ENCODE data around the gene ZNF398. TPM values are rescaled to one million over a fixed set of nuclear protein-coding genes. Genes with fewer than 3 reads are reported as not detected.

ZNF398 gene
- total and polyA plus RNA-seq, 2 of the 13 experiments (the other 11 are each of a cell fraction or from before 2014, with no cell fraction given): 3.0 to 8.9 TPM

DNA sequence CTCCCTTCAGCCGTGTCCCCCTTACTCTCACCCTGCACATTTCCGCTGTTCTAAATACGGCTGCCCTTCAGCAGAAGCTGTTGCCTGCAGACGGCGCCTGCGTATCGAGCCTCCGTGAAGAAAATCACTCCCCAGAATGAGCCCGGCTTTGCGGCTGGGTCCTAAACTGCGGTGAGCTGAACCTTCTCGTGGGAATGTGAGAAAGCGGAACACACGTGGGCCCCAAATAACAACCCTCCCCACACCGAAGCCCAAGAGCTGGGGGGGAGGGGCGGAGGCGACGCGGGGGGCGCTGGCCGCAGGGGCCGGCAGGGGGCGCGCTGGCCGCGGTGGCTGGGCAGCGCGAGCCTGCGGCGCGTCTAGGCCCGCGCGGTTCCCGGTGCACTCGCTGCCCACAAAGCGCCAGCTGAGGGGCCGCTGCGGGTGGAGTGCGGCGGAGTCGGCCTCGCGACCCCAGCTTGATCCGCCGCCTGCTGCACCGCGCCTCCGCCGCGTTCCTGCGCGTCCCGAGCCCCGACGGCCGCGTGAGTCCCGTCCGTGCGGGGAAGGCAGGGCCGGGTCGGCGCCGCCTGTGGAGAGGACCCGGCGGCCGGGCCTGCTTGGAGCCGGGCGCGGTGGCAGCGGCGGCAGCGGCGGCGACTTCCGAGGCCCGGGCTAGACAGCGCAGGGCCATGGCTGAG, at the start of gene ZNF398 (continued):
- TF ChIP-seq, protein P1, sequence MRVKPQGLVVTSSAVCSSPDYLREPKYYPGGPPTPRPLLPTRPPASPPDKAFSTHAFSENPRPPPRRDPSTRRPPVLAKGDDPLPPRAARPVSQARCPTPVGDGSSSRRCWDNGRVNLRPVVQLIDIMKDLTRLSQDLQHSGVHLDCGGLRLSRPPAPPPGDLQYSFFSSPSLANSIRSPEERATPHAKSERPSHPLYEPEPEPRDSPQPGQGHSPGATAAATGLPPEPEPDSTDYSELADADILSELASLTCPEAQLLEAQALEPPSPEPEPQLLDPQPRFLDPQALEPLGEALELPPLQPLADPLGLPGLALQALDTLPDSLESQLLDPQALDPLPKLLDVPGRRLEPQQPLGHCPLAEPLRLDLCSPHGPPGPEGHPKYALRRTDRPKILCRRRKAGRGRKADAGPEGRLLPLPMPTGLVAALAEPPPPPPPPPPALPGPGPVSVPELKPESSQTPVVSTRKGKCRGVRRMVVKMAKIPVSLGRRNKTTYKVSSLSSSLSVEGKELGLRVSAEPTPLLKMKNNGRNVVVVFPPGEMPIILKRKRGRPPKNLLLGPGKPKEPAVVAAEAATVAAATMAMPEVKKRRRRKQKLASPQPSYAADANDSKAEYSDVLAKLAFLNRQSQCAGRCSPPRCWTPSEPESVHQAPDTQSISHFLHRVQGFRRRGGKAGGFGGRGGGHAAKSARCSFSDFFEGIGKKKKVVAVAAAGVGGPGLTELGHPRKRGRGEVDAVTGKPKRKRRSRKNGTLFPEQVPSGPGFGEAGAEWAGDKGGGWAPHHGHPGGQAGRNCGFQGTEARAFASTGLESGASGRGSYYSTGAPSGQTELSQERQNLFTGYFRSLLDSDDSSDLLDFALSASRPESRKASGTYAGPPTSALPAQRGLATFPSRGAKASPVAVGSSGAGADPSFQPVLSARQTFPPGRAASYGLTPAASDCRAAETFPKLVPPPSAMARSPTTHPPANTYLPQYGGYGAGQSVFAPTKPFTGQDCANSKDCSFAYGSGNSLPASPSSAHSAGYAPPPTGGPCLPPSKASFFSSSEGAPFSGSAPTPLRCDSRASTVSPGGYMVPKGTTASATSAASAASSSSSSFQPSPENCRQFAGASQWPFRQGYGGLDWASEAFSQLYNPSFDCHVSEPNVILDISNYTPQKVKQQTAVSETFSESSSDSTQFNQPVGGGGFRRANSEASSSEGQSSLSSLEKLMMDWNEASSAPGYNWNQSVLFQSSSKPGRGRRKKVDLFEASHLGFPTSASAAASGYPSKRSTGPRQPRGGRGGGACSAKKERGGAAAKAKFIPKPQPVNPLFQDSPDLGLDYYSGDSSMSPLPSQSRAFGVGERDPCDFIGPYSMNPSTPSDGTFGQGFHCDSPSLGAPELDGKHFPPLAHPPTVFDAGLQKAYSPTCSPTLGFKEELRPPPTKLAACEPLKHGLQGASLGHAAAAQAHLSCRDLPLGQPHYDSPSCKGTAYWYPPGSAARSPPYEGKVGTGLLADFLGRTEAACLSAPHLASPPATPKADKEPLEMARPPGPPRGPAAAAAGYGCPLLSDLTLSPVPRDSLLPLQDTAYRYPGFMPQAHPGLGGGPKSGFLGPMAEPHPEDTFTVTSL (CRISPR knock-in tag; IDR thresholded peaks at IDR 0.05; ENCODE audit: borderline replicate concordance): no peak
- TF ChIP-seq RARA (CRISPR knock-in tag; IDR thresholded peaks at IDR 0.05) (no peak), PLRG1 (conservative IDR thresholded peaks at IDR 0.05) (no peak), RORA (CRISPR knock-in tag; IDR thresholded peaks at IDR 0.05) (no peak), NFYB (CRISPR knock-in tag; IDR thresholded peaks at IDR 0.05) (no peak)
- TF ChIP-seq, protein P2, sequence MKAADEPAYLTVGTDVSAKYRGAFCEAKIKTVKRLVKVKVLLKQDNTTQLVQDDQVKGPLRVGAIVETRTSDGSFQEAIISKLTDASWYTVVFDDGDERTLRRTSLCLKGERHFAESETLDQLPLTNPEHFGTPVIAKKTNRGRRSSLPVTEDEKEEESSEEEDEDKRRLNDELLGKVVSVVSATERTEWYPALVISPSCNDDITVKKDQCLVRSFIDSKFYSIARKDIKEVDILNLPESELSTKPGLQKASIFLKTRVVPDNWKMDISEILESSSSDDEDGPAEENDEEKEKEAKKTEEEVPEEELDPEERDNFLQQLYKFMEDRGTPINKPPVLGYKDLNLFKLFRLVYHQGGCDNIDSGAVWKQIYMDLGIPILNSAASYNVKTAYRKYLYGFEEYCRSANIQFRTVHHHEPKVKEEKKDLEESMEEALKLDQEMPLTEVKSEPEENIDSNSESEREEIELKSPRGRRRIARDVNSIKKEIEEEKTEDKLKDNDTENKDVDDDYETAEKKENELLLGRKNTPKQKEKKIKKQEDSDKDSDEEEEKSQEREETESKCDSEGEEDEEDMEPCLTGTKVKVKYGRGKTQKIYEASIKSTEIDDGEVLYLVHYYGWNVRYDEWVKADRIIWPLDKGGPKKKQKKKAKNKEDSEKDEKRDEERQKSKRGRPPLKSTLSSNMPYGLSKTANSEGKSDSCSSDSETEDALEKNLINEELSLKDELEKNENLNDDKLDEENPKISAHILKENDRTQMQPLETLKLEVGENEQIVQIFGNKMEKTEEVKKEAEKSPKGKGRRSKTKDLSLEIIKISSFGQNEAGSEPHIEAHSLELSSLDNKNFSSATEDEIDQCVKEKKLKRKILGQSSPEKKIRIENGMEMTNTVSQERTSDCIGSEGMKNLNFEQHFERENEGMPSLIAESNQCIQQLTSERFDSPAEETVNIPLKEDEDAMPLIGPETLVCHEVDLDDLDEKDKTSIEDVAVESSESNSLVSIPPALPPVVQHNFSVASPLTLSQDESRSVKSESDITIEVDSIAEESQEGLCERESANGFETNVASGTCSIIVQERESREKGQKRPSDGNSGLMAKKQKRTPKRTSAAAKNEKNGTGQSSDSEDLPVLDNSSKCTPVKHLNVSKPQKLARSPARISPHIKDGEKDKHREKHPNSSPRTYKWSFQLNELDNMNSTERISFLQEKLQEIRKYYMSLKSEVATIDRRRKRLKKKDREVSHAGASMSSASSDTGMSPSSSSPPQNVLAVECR (CRISPR knock-in tag; IDR thresholded peaks at IDR 0.05; ENCODE audit: borderline replicate concordance): no peak
- TF ChIP-seq, protein P3, sequence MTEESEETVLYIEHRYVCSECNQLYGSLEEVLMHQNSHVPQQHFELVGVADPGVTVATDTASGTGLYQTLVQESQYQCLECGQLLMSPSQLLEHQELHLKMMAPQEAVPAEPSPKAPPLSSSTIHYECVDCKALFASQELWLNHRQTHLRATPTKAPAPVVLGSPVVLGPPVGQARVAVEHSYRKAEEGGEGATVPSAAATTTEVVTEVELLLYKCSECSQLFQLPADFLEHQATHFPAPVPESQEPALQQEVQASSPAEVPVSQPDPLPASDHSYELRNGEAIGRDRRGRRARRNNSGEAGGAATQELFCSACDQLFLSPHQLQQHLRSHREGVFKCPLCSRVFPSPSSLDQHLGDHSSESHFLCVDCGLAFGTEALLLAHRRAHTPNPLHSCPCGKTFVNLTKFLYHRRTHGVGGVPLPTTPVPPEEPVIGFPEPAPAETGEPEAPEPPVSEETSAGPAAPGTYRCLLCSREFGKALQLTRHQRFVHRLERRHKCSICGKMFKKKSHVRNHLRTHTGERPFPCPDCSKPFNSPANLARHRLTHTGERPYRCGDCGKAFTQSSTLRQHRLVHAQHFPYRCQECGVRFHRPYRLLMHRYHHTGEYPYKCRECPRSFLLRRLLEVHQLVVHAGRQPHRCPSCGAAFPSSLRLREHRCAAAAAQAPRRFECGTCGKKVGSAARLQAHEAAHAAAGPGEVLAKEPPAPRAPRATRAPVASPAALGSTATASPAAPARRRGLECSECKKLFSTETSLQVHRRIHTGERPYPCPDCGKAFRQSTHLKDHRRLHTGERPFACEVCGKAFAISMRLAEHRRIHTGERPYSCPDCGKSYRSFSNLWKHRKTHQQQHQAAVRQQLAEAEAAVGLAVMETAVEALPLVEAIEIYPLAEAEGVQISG (CRISPR knock-in tag; IDR thresholded peaks at IDR 0.05): peak; percentile 99
- TF ChIP-seq, protein P4, sequence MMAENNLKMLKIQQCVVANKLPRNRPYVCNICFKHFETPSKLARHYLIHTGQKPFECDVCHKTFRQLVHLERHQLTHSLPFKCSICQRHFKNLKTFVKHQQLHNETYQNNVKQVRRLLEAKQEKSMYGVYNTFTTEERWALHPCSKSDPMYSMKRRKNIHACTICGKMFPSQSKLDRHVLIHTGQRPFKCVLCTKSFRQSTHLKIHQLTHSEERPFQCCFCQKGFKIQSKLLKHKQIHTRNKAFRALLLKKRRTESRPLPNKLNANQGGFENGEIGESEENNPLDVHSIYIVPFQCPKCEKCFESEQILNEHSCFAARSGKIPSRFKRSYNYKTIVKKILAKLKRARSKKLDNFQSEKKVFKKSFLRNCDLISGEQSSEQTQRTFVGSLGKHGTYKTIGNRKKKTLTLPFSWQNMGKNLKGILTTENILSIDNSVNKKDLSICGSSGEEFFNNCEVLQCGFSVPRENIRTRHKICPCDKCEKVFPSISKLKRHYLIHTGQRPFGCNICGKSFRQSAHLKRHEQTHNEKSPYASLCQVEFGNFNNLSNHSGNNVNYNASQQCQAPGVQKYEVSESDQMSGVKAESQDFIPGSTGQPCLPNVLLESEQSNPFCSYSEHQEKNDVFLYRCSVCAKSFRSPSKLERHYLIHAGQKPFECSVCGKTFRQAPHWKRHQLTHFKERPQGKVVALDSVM (CRISPR knock-in tag; IDR thresholded peaks at IDR 0.05): peak; percentile 38; the same call in 1 of the 2 replicates
